ENCODE results near the gene CLRN3.

CLRN3 gene

GRCh38 chr10:127850944-127851343, 41.8 kb downstream of the CLRN3 start:
- TF ChIP-seq TAF1 (IDR thresholded peaks at IDR 0.05; ENCODE audit: borderline replicate concordance, low read depth, low read length) (no peak), POLR2A (IDR thresholded peaks at IDR 0.05; ENCODE audit: low read depth, low read length) (no peak), POLR2AphosphoS5 (IDR thresholded peaks at IDR 0.05; ENCODE audit: low read depth, low read length) (no peak)
- no peak for DNase-seq (ENCODE audit: insufficient read length)
- no peak for FAIRE-seq

GRCh38 chr10:127849921-127850320, 42.8 kb downstream of the CLRN3 start:
- no peak for TF ChIP-seq TAF1 (IDR thresholded peaks at IDR 0.05; ENCODE audit: borderline replicate concordance, low read depth, low read length)
- TF ChIP-seq POLR2A (IDR thresholded peaks at IDR 0.05; ENCODE audit: low read depth, low read length) = no peak
- no peak for TF ChIP-seq POLR2AphosphoS5 (IDR thresholded peaks at IDR 0.05; ENCODE audit: low read depth, low read length)
- no peak for DNase-seq (ENCODE audit: insufficient read length)
- FAIRE-seq = no peak

GRCh38 chr10:127849224-127849623, 43.5 kb downstream of the CLRN3 start:
- FAIRE-seq (no peak), DNase-seq (ENCODE audit: insufficient read length) (no peak)
- no peak for TF ChIP-seq POLR2A (IDR thresholded peaks at IDR 0.05; ENCODE audit: low read depth, low read length)
- no peak for TF ChIP-seq TAF1 (IDR thresholded peaks at IDR 0.05; ENCODE audit: borderline replicate concordance, low read depth, low read length)
- no peak for TF ChIP-seq POLR2AphosphoS5 (IDR thresholded peaks at IDR 0.05; ENCODE audit: low read depth, low read length)

GRCh38 chr10:127848226-127848625, 44.5 kb downstream of the CLRN3 start:
- FAIRE-seq = no peak
- DNase-seq (ENCODE audit: insufficient read length) = no peak
- TF ChIP-seq POLR2A (IDR thresholded peaks at IDR 0.05; ENCODE audit: low read depth, low read length) (no peak), POLR2AphosphoS5 (IDR thresholded peaks at IDR 0.05; ENCODE audit: low read depth, low read length) (no peak), TAF1 (IDR thresholded peaks at IDR 0.05; ENCODE audit: borderline replicate concordance, low read depth, low read length) (no peak)

- DNase-seq (ENCODE audit: insufficient read length) (no peak), FAIRE-seq (no peak)
- TF ChIP-seq TAF1 (IDR thresholded peaks at IDR 0.05; ENCODE audit: borderline replicate concordance, low read depth, low read length) = no peak
Observed at GRCh38 chr10:127845756-127846155, 47.0 kb downstream of the CLRN3 start.

- FAIRE-seq (no peak), DNase-seq (ENCODE audit: insufficient read length) (no peak)
- TF ChIP-seq TAF1 (IDR thresholded peaks at IDR 0.05; ENCODE audit: borderline replicate concordance, low read depth, low read length) (no peak), POLR2A (IDR thresholded peaks at IDR 0.05; ENCODE audit: low read depth, low read length) (no peak), POLR2AphosphoS5 (IDR thresholded peaks at IDR 0.05; ENCODE audit: low read depth, low read length) (no peak)
Observed at GRCh38 chr10:127840884-127841283, 51.9 kb downstream of the CLRN3 start.

- FAIRE-seq = no peak
- no peak for DNase-seq (ENCODE audit: insufficient read length)
- TF ChIP-seq TAF1 (IDR thresholded peaks at IDR 0.05; ENCODE audit: borderline replicate concordance, low read depth, low read length) = no peak
- TF ChIP-seq POLR2A (IDR thresholded peaks at IDR 0.05; ENCODE audit: low read depth, low read length) = no peak
- TF ChIP-seq POLR2AphosphoS5 (IDR thresholded peaks at IDR 0.05; ENCODE audit: low read depth, low read length) = no peak
Observed at GRCh38 chr10:127836966-127837365, 55.8 kb downstream of the CLRN3 start.

GRCh38 chr10:127836176-127836575, 56.6 kb downstream of the CLRN3 start:
- TF ChIP-seq TAF1 (IDR thresholded peaks at IDR 0.05; ENCODE audit: borderline replicate concordance, low read depth, low read length) (no peak), POLR2AphosphoS5 (IDR thresholded peaks at IDR 0.05; ENCODE audit: low read depth, low read length) (no peak), POLR2A (IDR thresholded peaks at IDR 0.05; ENCODE audit: low read depth, low read length) (no peak)
- DNase-seq (ENCODE audit: insufficient read length) = no peak

GRCh38 chr10:127834791-127835190, 58.0 kb downstream of the CLRN3 start:
- DNase-seq (ENCODE audit: insufficient read length) = no peak
- no peak for TF ChIP-seq POLR2A (IDR thresholded peaks at IDR 0.05; ENCODE audit: low read depth, low read length)
- no peak for TF ChIP-seq POLR2AphosphoS5 (IDR thresholded peaks at IDR 0.05; ENCODE audit: low read depth, low read length)
- TF ChIP-seq TAF1 (IDR thresholded peaks at IDR 0.05; ENCODE audit: borderline replicate concordance, low read depth, low read length) = no peak
- FAIRE-seq = no peak

More at GRCh38 chr10:127836176-127836575, 56.6 kb downstream of the CLRN3 start:
- no peak for FAIRE-seq

GRCh38 chr10:127834221-127834620, 58.5 kb downstream of the CLRN3 start:
- FAIRE-seq (no peak), DNase-seq (ENCODE audit: insufficient read length) (no peak)
- no peak for TF ChIP-seq POLR2AphosphoS5 (IDR thresholded peaks at IDR 0.05; ENCODE audit: low read depth, low read length)

- FAIRE-seq (no peak), DNase-seq (ENCODE audit: insufficient read length) (no peak)
- TF ChIP-seq TAF1 (IDR thresholded peaks at IDR 0.05; ENCODE audit: borderline replicate concordance, low read depth, low read length) (no peak), POLR2A (IDR thresholded peaks at IDR 0.05; ENCODE audit: low read depth, low read length) (no peak), POLR2AphosphoS5 (IDR thresholded peaks at IDR 0.05; ENCODE audit: low read depth, low read length) (no peak)
Observed at GRCh38 chr10:127833804-127834203, 58.9 kb downstream of the CLRN3 start.

- TF ChIP-seq POLR2AphosphoS5 (IDR thresholded peaks at IDR 0.05; ENCODE audit: low read depth, low read length) (no peak), TAF1 (IDR thresholded peaks at IDR 0.05; ENCODE audit: borderline replicate concordance, low read depth, low read length) (no peak), POLR2A (IDR thresholded peaks at IDR 0.05; ENCODE audit: low read depth, low read length) (no peak)
- no peak for DNase-seq (ENCODE audit: insufficient read length)
- no peak for FAIRE-seq
Observed at GRCh38 chr10:127832501-127832900, 60.2 kb downstream of the CLRN3 start.

GRCh38 chr10:127830414-127830813, 62.3 kb downstream of the CLRN3 start:
- no peak for TF ChIP-seq TAF1 (IDR thresholded peaks at IDR 0.05; ENCODE audit: borderline replicate concordance, low read depth, low read length)
- TF ChIP-seq POLR2AphosphoS5 (IDR thresholded peaks at IDR 0.05; ENCODE audit: low read depth, low read length) = no peak
- TF ChIP-seq POLR2A (IDR thresholded peaks at IDR 0.05; ENCODE audit: low read depth, low read length) = no peak
- FAIRE-seq (no peak), DNase-seq (ENCODE audit: insufficient read length) (no peak)
